Right kidney (tissue), 1 donor: ENCODE measurements around the gene ADGRG1.
"Not testable (repeated sequence)": the region's sequence is repeated elsewhere in the genome, so short reads cannot be mapped to it uniquely, and the experiment has no call there.

Experiments
- DNase-seq: peaks from one replicate; pipeline ENCODE4 v3.0.0-alpha.2; 2016

Gene ADGRG1

GRCh38 chr16:57667526-57668262 lies 39.3 kb downstream of the ADGRG1 start:
- no peak for DNase-seq

GRCh38 chr16:57668263-57668571 lies 39.8 kb downstream of the ADGRG1 start, which contains the start of gene ADGRG3:
TSS of gene ADGRG3 (plus strand) at chr16:57668306. CDS start at chr16:57668348, 42 bp downstream.
- no peak for DNase-seq

DNA sequence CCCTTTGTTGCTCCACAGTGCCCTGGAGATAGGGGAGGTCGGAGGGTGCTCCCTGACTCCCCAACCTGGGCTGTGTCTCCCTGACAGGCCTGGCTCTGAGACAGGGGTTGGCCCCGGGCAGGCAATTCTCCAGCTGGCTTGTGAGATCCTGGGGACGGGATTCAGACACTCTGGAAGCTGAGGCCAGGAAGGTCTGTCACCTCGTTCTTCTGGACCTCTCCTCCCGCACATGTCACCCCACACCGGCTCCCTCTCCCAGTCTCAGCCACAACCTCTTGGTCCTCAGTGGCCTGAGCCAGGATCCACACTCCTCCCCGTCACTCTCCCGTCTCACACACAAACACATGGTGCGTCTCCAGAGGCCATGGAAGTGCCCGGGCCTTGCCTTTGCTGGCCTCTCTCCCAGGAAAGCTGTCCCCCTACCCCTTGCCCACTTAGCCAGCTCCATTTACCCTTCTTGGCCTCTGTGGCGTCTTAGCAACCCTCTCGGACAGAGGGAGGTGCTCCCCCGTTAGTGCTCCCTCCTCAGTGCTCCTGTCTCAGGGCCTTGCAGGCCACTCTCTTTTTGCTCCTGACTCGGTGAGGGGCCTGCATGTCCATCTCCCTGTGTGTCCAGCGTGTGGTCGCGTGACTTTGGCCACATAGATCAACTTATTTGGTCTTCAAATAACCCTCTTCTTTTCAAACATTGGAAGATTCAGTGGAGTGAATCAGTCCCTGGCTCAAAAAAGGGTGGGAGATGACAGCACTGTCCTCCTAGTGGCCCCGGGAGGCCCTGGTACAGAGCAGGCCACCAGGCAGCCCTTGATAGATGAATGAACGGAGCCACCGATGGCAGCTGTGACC lies 40.4 kb downstream of the ADGRG1 start:
- DNase-seq = no peak

- DNase-seq = no peak
These were observed 41.2 kb downstream of the ADGRG1 start for GRCh38 chr16:57669476-57670162.

DNA sequence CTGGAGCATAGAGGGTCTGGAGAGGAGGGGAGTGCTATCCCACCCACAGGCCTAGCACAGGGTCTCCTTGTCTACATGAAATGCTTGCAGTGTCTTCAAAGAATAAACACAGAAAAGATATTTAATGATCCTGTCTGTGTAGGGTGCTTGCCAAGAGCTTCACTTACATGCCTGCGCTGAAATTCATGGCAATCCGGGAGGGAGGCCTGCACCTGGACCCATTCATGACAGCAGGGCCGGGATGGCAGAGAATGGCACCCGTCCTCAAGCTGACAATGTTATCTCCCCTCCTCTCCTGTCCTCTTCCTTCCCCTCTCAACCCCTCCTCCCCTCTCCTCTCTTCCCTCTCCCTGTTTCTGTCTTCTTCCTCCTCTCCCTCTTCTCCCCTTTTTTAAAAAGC lies 41.8 kb downstream of the ADGRG1 start:
- no peak for DNase-seq

DNA sequence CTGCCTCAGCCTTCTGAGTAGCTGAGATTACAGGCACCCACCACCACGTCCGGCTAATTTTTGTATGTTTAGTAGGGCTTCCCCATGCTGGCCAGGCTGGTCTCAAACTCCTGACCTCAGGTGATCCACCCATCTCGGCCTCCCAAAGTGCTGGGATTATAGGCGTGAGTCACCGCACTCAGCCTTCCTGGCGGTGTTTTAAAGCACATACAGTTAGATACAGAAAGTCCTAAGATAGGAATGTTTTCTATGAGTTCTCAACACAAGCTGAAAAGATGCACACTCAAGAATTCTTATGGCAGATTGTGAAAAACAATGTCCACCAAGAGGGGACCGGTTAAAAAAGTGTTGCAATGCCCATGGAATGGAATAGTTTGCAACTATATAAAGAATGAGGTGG lies 43.0 kb downstream of the ADGRG1 start:
- DNase-seq = not testable (repeated sequence)

DNA sequence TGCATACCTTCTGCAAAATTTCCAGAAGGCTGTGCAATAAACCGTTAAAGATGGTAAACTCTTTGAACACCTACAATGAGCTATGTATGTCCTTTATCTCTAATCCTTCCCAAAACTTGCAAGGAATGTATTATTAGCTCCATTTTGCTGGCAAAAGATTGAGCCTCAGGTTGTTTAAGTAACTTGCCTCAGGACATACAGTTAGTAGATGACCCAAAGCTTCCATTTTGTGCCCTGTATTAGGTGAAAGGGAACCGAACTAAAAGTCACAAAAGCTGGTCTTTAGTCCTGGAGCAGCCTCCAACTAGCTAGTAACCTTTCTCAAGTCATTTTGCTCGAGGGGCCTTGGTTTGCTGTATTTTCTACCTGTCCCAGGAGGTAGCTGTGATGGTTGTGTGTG lies 44.0 kb downstream of the ADGRG1 start:
- no peak for DNase-seq

DNA sequence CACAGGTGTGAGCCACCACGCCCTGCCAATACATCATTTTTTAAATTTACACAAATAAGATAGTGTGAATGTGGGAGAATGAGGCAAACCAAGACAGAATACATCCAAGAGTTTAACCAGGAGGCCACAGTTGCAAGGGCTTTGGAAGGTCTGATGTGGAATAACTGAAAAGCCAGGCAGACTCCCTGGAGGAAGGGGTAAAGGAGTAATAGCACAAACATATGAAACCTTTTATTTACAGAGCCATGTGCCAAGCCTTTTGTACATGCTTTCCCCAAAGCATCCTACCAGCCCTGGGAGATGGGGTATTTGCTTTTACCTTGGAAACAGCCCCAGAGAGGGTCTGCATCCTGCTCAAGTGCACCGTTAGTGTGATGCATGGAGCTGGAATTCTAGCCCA lies 44.4 kb downstream of the ADGRG1 start:
- DNase-seq = no peak

GRCh38 chr16:57675741-57676551 lies 47.5 kb downstream of the ADGRG1 start:
- no peak for DNase-seq

GRCh38 chr16:57676553-57677085 lies 48.2 kb downstream of the ADGRG1 start:
- no peak for DNase-seq

DNA sequence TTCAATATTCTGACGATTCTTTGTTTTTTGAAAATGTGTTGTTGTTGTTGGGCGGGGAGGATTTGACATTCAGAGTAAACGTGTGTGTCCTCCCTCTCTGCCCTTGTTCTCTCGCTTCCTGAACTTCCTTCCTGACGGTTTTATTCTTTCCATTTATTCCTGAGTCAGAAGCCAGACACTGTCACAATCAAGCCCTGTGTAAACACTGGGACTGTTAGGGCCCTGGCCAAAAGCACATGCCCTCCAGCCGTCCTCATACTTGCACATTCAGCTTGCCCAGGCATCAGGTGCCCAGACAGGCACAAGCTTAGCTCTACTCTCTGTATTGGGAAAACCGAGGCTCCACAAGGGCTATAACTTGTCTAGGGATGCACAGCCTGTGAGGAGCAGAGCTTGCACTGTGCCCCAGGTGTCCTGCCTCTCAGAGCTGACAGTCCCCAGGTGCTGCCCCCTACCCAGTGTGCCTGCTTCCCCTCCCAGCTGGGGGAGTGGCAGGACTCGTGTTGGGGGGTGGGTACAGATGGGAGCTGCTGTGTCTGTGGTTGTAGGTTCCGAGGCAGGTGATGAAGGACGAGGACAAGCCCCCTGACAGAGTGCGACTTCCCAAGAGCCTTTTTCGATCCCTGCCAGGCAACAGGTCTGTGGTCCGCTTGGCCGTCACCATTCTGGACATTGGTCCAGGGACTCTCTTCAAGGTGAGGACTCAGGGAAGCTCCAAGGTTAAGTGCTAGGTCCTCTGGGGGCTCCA lies 49.4 kb downstream of the ADGRG1 start:
- no peak for DNase-seq

- no peak for DNase-seq
These were observed 50.6 kb downstream of the ADGRG1 start for GRCh38 chr16:57679016-57679415.

- no peak for DNase-seq
These were observed 51.5 kb downstream of the ADGRG1 start for GRCh38 chr16:57679767-57680482.

- DNase-seq = no peak
These were observed 52.5 kb downstream of the ADGRG1 start for GRCh38 chr16:57680842-57681375.

DNA sequence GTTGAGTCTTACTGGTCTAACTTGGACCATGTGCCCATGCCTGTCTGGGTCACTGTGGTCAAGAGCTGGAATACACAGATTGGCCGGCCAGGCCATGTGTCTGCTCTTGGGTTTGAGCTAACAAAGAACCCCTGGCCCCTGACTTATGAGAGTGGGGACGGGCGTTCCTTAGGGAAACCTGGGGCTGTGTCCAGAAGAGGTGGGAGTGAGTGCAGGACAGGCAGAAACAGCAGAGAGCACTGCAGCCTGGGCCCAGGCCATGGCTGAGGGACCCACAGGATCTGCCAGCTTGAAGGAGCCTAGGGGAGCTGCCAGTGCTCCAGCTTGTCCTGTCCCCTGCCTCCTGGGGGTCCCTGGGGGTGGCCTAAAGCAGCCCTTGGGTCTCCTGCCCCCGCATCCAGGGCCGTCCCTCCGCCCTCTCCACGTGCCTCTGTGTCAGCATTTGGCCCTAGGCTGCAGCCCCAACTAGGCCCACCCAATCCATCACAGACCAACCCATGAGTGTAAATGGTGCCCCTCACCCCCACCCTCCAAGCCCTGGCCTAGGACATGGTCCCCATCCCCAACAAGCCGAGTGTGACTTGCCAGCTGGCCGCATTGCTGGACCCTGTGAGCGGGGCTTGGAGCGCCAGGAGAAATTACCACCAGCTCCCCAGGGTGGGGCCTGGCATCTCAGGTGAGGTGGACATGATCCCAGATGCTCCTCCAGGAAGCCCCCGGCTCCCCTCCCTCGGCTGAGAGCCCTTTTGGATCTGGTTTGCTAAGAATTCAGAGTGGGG lies 53.7 kb downstream of the ADGRG1 start:
- no peak for DNase-seq

GRCh38 chr16:57682809-57683635 lies 54.6 kb downstream of the ADGRG1 start:
- DNase-seq = no peak

GRCh38 chr16:57683636-57684545 lies 55.5 kb downstream of the ADGRG1 start:
- no peak for DNase-seq
